Peyer's patch (tissue), 4 donors: Measurements from ENCODE around the gene TH.

Experiments used
- CTCF ChIP-seq, 6 experiments: fragments of 450-650 bp in 4 of 6; fragments of 200-600 bp in 2 of 6; sonication (generic) in 1 of 6; IDR thresholded peaks; one replicate each; pipeline ENCODE4 v1.5.1; 2017 to 2019; ENCODE audit warnings: antibody characterized with exemption in 6 of 6, mild to moderate bottlenecking in 3 of 6, moderate library complexity in 1 of 6
- POLR2A ChIP-seq, 2 donors: fragments of 450-650 bp; IDR thresholded peaks; one replicate each; pipeline ENCODE4 v1.5.1; 2017; ENCODE audit warnings: antibody characterized with exemption in 2 of 2, mild to moderate bottlenecking in 2 of 2, moderate library complexity in 2 of 2

- TF ChIP-seq CTCF (IDR thresholded peaks at IDR 0.05) (no peak), POLR2A (IDR thresholded peaks at IDR 0.05) (no peak)
Measured at GRCh38 chr11:2168286-2169004, 3.2 kb downstream of the TH start.
